Adipocyte (in vitro differentiated cells): Measurements from ENCODE around the gene POLL.

ENCODE experiments used
- DNase-seq: peaks from one replicate; pipeline ENCODE4 v3.0.0-alpha.2; 2015; ENCODE audit warnings: low read depth
- H3K27me3 ChIP-seq: replicated peaks from 2 replicates; pipeline ENCODE4 v1.7.0; 2013; ENCODE audit warnings: mild to moderate bottlenecking, low read length, moderate library complexity; ENCODE audit not compliant: control insufficient read depth, insufficient read depth
- H3K36me3 ChIP-seq: 2 replicates; pipeline ENCODE4 v1.7.0; 2013; ENCODE audit warnings: low read length, mild to moderate bottlenecking, moderate library complexity; ENCODE audit not compliant: control insufficient read depth, insufficient read depth, severe bottlenecking
- H3K4me1 ChIP-seq: 2 replicates; pipeline ENCODE4 v1.7.0; 2013; ENCODE audit warnings: mild to moderate bottlenecking, low read length, moderate library complexity; ENCODE audit not compliant: control insufficient read depth, insufficient read depth
- H3K4me3 ChIP-seq: 2 replicates; pipeline ENCODE4 v1.7.0; 2013; ENCODE audit warnings: mild to moderate bottlenecking, low read length, moderate library complexity
- H3K9ac ChIP-seq: 2 replicates; pipeline ENCODE4 v1.7.0; 2013; ENCODE audit warnings: mild to moderate bottlenecking, low read length, moderate library complexity
- H3K9me3 ChIP-seq: 2 replicates; pipeline ENCODE4 v1.7.0; 2013; ENCODE audit warnings: mild to moderate bottlenecking, low read length, moderate library complexity; ENCODE audit not compliant: control insufficient read depth

The POLL gene

DNA sequence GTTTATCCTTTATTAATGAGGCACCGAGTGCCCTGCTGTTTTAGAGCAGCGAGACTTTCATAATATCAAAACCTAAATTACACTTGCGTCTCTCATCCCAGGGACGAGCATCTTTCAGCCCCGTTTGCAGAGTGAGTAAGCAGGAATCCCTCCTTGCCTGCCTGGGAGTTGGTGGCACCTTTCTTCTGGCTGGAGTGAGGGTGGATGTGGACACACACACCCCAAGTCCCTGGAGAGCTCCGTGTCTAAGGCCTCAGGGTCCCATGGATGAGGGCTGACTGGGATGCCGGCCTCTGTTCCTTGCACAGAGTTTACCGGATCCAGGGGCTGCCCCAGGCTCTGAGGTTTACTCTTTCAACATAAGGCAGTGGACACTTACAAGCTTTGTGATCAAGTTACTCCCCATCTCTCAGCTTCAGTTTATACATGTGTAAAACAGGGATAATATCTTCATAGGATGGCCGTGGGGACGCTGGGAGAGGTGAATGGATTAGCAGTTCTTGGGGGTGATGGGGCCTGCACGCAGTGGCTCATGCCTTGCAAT, 24.5 kb downstream of the POLL start:
- Histone ChIP-seq H3K27me3 (peaks cover 62% of the 10 kb centered on the region), H3K36me3 (no peaks in the 10 kb centered on the region), H3K4me1 (peaks cover 4% of the 10 kb centered on the region), H3K4me3 (no peak overlapping the region), H3K9ac (no peak overlapping the region), H3K9me3 (no peaks in the 10 kb centered on the region)
- DNase-seq: no peak

- no peak for DNase-seq
- H3K9ac ChIP-seq: no peak overlapping the region
- H3K9me3 ChIP-seq: no peaks in the 10 kb centered on the region
- no peak overlapping the region for H3K4me3 ChIP-seq
- H3K36me3 ChIP-seq: no peaks in the 10 kb centered on the region
- peaks cover 4% of the 10 kb centered on the region for H3K4me1 ChIP-seq
- peaks cover 56% of the 10 kb centered on the region for H3K27me3 ChIP-seq
Measured at GRCh38 chr10:101563007-101563406, 25.1 kb downstream of the POLL start.

- no peak for DNase-seq
- H3K4me1 ChIP-seq: peaks cover 4% of the 10 kb centered on the region
Measured at GRCh38 chr10:101562231-101562630, 25.8 kb downstream of the POLL start.

DNA sequence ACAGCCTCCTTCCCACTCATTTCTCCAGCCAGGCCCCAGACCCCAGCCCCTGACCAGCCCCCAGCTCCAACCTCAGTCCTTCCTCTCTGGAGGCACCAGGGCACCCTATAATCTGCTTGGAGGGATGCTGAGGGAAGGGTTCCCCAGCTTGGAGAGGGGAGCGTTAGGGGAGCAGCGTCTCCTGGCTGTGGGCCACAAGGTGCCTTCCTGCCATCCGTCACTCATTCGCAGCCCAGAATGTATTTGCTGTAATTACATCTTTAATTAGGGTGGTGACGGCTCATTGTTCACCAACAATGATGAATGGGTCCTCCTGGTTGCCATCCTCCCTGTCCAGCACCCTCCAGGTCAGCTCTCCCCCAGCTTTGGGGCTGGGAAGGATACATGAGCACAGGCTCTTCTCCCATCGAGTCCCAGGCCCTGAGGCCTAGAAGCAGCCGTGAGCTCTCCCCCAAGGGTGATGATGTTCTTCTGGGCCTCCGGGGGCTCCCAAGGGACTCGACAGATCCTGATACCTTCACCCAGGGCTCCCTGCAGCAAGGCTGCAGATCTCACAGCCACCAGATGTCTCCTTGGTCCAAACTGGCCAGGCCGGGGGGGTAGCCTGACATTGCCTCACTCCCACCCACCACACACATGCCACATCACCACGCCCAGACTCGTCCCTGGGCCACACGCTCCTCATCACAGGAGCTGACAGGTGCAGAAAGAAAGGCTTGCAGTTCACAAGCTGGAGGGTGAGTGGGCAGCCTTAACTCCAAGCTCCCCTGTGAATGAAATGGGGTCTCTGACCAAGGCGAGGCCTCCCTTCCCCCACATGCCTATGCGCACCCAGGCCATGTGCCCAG, 26.8 kb downstream of the POLL start:
- DNase-seq: no peak
- H3K9me3 ChIP-seq: no peaks in the 10 kb centered on the region
- peaks cover 39% of the 10 kb centered on the region for H3K27me3 ChIP-seq
- no peaks in the 10 kb centered on the region for H3K36me3 ChIP-seq
- H3K9ac ChIP-seq: no peak overlapping the region
- H3K4me1 ChIP-seq: peaks cover 3% of the 10 kb centered on the region
- no peak overlapping the region for H3K4me3 ChIP-seq

More at GRCh38 chr10:101562231-101562630, 25.8 kb downstream of the POLL start:
- no peaks in the 10 kb centered on the region for H3K36me3 ChIP-seq
- H3K9ac ChIP-seq: no peak overlapping the region
- peaks cover 48% of the 10 kb centered on the region for H3K27me3 ChIP-seq
- H3K4me3 ChIP-seq: no peak overlapping the region
- no peaks in the 10 kb centered on the region for H3K9me3 ChIP-seq

- H3K4me3 ChIP-seq: no peak overlapping the region
- H3K36me3 ChIP-seq: peaks cover 4% of the 10 kb centered on the region
- H3K9me3 ChIP-seq: no peaks in the 10 kb centered on the region
- DNase-seq: no peak
- H3K4me1 ChIP-seq: no peaks in the 10 kb centered on the region
- no peak overlapping the region for H3K9ac ChIP-seq
- H3K27me3 ChIP-seq: peaks cover 34% of the 10 kb centered on the region
Measured at GRCh38 chr10:101560298-101561067, 27.6 kb downstream of the POLL start.

DNA sequence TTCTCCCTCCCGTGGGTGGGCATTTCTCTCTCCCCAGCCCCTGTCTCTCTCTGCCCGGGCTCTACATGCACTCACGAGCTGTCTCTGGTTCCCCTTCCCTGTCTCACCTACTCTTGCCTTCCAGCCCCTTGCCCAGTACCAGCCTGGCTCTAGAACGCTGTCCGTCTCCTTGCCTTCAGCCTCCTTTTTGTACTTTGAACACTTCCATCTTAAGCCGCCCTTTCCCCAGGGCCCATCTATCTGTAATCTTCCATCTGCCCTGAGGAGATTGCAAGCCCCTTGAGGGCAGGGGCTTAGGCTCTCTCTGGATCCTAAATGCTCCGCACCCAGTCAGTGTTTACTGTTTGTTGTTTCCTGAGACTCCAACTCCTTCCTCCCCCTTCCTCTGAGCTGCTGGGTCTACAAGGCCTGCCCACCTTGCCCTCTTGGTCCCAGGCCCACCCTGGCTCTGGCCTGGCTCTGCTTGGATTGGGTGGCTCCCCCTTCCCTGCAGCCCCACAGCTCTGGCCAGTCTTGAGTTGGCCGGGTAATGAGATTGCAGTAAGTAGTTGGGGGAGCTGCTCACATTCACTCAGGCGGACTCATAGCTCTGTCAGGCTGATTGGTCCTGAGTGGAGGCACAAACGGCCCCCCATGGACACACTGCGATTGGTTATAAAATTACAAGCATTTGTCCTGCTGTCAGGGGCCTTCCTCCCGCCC, 28.3 kb downstream of the POLL start:
- peaks cover 28% of the 10 kb centered on the region for H3K27me3 ChIP-seq
- no peak overlapping the region for H3K9ac ChIP-seq
- no peak for DNase-seq
- no peak overlapping the region for H3K4me3 ChIP-seq
- H3K9me3 ChIP-seq: no peaks in the 10 kb centered on the region
- H3K36me3 ChIP-seq: peaks cover 8% of the 10 kb centered on the region
- no peaks in the 10 kb centered on the region for H3K4me1 ChIP-seq

DNA sequence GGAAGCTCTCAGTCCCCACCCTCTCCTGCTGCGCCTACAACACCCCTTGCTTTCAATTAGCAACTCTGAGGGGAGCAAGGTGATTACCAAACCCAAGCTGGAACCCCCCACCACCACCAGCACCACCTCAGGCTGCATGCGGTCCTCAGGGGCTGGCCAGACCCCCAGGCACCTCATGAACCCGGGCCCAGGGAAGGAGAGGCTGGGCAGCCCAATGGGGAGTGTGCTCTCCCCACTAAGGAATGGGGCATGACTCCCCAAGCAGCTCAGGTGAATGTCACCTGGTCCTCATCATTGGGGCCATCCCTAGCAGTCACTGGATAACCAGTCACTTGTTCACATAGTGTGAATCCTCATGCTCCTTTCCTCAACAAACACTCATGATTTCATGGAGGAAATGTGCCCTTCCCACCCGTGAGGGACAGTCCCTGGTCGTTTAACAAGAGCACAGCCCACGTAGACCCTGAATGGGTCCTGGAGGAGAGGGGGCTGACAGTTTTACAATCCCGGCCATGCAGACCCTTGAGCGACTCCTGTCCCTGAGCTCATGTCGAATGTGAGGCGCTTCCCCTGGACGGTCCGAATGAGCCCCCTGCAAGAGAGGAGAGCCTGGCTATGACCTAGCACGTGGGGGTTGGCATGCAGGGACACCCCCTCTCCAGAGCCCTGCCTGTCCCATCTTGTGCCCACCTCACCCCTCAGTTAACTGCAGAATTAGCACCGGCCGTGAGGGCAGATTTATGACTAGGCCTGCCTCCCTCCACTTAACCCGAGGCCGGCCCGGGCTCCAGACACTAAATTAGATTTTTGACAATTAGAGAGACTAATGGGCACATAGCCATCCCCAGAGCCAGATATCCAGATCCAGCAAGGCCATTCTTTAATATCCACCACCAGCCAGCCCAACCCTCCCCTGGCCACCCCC, 29.1 kb downstream of the POLL start:
- Histone ChIP-seq H3K36me3 (peaks cover 14% of the 10 kb centered on the region), H3K9ac (no peak overlapping the region), H3K4me3 (no peak overlapping the region), H3K27me3 (peaks cover 25% of the 10 kb centered on the region), H3K9me3 (no peaks in the 10 kb centered on the region), H3K4me1 (no peaks in the 10 kb centered on the region)
- no peak for DNase-seq

GRCh38 chr10:101558204-101558603, 29.9 kb downstream of the POLL start:
- Histone ChIP-seq H3K9ac (no peak overlapping the region), H3K9me3 (no peaks in the 10 kb centered on the region), H3K27me3 (peaks cover 20% of the 10 kb centered on the region), H3K36me3 (peaks cover 22% of the 10 kb centered on the region), H3K4me1 (no peaks in the 10 kb centered on the region), H3K4me3 (no peak overlapping the region)
- no peak for DNase-seq

GRCh38 chr10:101557541-101557940, 30.5 kb downstream of the POLL start:
- Histone ChIP-seq H3K4me3 (no peak overlapping the region), H3K36me3 (peaks cover 25% of the 10 kb centered on the region), H3K9ac (no peak overlapping the region), H3K9me3 (no peaks in the 10 kb centered on the region), H3K27me3 (peaks cover 18% of the 10 kb centered on the region), H3K4me1 (no peaks in the 10 kb centered on the region)
- no peak for DNase-seq

- Histone ChIP-seq H3K9me3 (no peaks in the 10 kb centered on the region), H3K4me3 (no peak overlapping the region), H3K4me1 (peaks cover 5% of the 10 kb centered on the region), H3K27me3 (no peaks in the 10 kb centered on the region), H3K36me3 (peaks cover 34% of the 10 kb centered on the region), H3K9ac (no peak overlapping the region)
- DNase-seq: no peak
Measured at GRCh38 chr10:101552442-101552841, 35.6 kb downstream of the POLL start.
